B cell (primary cell): ENCODE measurements around the gene TSHZ1. TPM values are rescaled to one million over a fixed set of nuclear protein-coding genes. Genes with fewer than 3 reads are reported as not detected.

Experiments
- ATAC-seq: fragments of 200-7000 bp; cut with Tn5 transposase; one replicate; pipeline ENCODE4 v1.10.0; 2021; ENCODE audit warnings: low read depth, mild to moderate bottlenecking, moderate number of reproducible peaks, moderate library complexity
- CTCF ChIA-PET: fragments of 350-600 bp; sonication (Branson Sonifier 250); formaldehyde crosslinking; loops from one replicate; lab custom pipeline; 2021; ENCODE audit warnings: antibody characterized with exemption, inconsistent platforms; lab: Charles Lee
- POLR2A ChIA-PET: fragments of 350-600 bp; sonication (Branson Sonifier 250); formaldehyde crosslinking; loops from one replicate; lab custom pipeline; 2021; ENCODE audit warnings: antibody characterized with exemption; lab: Charles Lee
- DNase-seq: peaks from one replicate; pipeline ENCODE4 v3.0.0; 2013
- H2AFZ ChIP-seq: 2 replicates; pipeline ENCODE4 v1.6.1; 2012; ENCODE audit warnings: mild to moderate bottlenecking, low read depth, low read length; ENCODE audit not compliant: insufficient read depth, poor library complexity, severe bottlenecking
- H3K27ac ChIP-seq, 2 donors: 1 replicate in 1 of 2; 2 replicates in 1 of 2; pipeline ENCODE4 v1.5.1; 2012 to 2013; ENCODE audit warnings: low read length in 2 of 2, mild to moderate bottlenecking in 2 of 2, moderate library complexity in 1 of 2
- H3K27me3 ChIP-seq, 4 experiments: fragments of 200-600 bp in 1 of 4; sonication (generic) in 1 of 4; replicated peaks in 1 of 4; 1 replicate in 2 of 4; 2 replicates in 2 of 4; pipeline versions ENCODE4 v1.6.1 to v1.7.0; 2013 to 2016; ENCODE audit warnings: low read length in 3 of 4, mild to moderate bottlenecking in 2 of 4, mixed read lengths in 1 of 4, moderate library complexity in 1 of 4; ENCODE audit not compliant: insufficient read depth in 4 of 4, control insufficient read depth in 3 of 4; ENCODE audit errors: control extremely low read depth in 1 of 4
- H3K36me3 ChIP-seq, 2 experiments: replicated peaks in 1 of 2; 1 replicate in 1 of 2; 2 replicates in 1 of 2; pipeline versions ENCODE4 v1.6.1 to v1.7.1; 2013; ENCODE audit warnings: low read length in 1 of 2; ENCODE audit not compliant: insufficient read depth in 2 of 2, control insufficient read depth in 1 of 2; ENCODE audit errors: control extremely low read depth in 1 of 2, extremely low read depth in 1 of 2
- H3K4me1 ChIP-seq, 2 donors: fragments of 200-600 bp in 1 of 2; sonication (generic) in 1 of 2; 1 replicate in 1 of 2; 2 replicates in 1 of 2; pipeline versions ENCODE4 v1.5.1 to v1.6.1; 2013 to 2017; ENCODE audit warnings: low read length in 2 of 2; ENCODE audit not compliant: control insufficient read depth in 2 of 2, insufficient read depth in 2 of 2
- H3K4me2 ChIP-seq: replicated peaks from 2 replicates; pipeline ENCODE3; 2012; ENCODE audit warnings: mild to moderate bottlenecking, low read depth, low read length; ENCODE audit not compliant: poor library complexity, severe bottlenecking
- H3K4me3 ChIP-seq, 5 experiments: fragments of 200-600 bp in 1 of 5; sonication (generic) in 1 of 5; 1 replicate in 3 of 5; 2 replicates in 2 of 5; pipeline versions ENCODE4 v1.5.1 to v1.7.0; 2011 to 2016; ENCODE audit warnings: low read length in 4 of 5, mild to moderate bottlenecking in 4 of 5, low read depth in 2 of 5, control low read depth in 1 of 5, moderate library complexity in 1 of 5; ENCODE audit not compliant: insufficient read depth in 1 of 5; ENCODE audit errors: control extremely low read depth in 1 of 5, extremely low read depth in 1 of 5
- H3K79me2 ChIP-seq: fragments of 200-600 bp; sonication (generic); one replicate; pipeline ENCODE4 v1.6.0; 2016; ENCODE audit warnings: low read length; ENCODE audit not compliant: control insufficient read depth, insufficient read depth
- H3K9ac ChIP-seq: fragments of 200-600 bp; sonication (generic); 2 replicates; pipeline ENCODE4 v1.6.1; 2017; ENCODE audit warnings: mild to moderate bottlenecking, low read length, moderate library complexity
- H3K9me3 ChIP-seq, 3 donors: one replicate each; pipeline versions ENCODE4 v1.6.1 to v1.7.1; 2013; ENCODE audit warnings: low read length in 2 of 3; ENCODE audit not compliant: control insufficient read depth in 2 of 3, insufficient read depth in 1 of 3; ENCODE audit errors: control extremely low read depth in 1 of 3
- H4K20me1 ChIP-seq: 2 replicates; pipeline ENCODE4 v1.6.0; 2012; ENCODE audit warnings: mild to moderate bottlenecking, low read length; ENCODE audit not compliant: insufficient read depth, control insufficient read depth, poor library complexity, severe bottlenecking
- H3K27ac Mint-ChIP-seq: one replicate; pipeline ENCODE4 v1.8.0; 2021; ENCODE audit warnings: mixed read lengths
- H3K27me3 Mint-ChIP-seq: one replicate; pipeline ENCODE4 v1.8.0; 2021; ENCODE audit warnings: mixed read lengths
- H3K4me1 Mint-ChIP-seq: one replicate; pipeline ENCODE4 v1.8.0; 2021; ENCODE audit warnings: mixed read lengths
- H3K4me3 Mint-ChIP-seq: one replicate; pipeline ENCODE4 v1.8.0; 2021; ENCODE audit warnings: mixed read lengths
- H3K9me3 Mint-ChIP-seq: one replicate; pipeline ENCODE4 v1.8.0; 2022; ENCODE audit warnings: mixed read lengths; ENCODE audit not compliant: insufficient read depth
- CTCF ChIP-seq: fragments of 200-600 bp; IDR thresholded peaks from one replicate; pipeline ENCODE4 v1.8.0; 2022; ENCODE audit warnings: antibody characterized with exemption, mild to moderate bottlenecking
- EZH2 ChIP-seq: IDR thresholded peaks from 2 replicates; pipeline ENCODE4 v1.6.1; 2012; ENCODE audit warnings: borderline replicate concordance, low read depth, mild to moderate bottlenecking, moderate library complexity, low read length; ENCODE audit not compliant: insufficient read depth, poor library complexity, severe bottlenecking
- WGBS: methylation state at CpG from one replicate; pipeline ENCODE4 v1.1.5; 2013; ENCODE audit warnings: missing lambda C conversion rate; ENCODE audit not compliant: insufficient coverage; 5-methylcytosine and 5-hydroxymethylcytosine counted together
- intact Hi-C: fragments of 100-400 bp; cut with micrococcal nuclease; formaldehyde crosslinking; loops from one replicate; pipeline ENCODE4 v1.10.0; 2022
- polyA plus RNA-seq: library from polyadenylated mRNA; depleted of rRNA; stranded (reverse); fragments of >200 nt; gene quantifications from 2 replicates; pipeline ENCODE4 v1.2.3, GENCODE V29; 2012
- total RNA-seq, 2 donors: library from RNA; stranded (reverse); fragments of 120-200 nt in 1 of 2; gene quantifications; 1 replicate in 1 of 2; 2 replicates in 1 of 2; pipeline versions ENCODE4 v1.2.3 to v1.2.4, GENCODE V29; 2013 to 2022

The TSHZ1 gene
- total and polyA plus RNA-seq, 2 donors (not counting 1 experiment from before 2014, with no cell fraction given), result 5.3 to 9.8 TPM

- Histone ChIP-seq H4K20me1 (peaks cover 12% of the 10 kb centered on the region), H3K27me3 (no peaks in the 10 kb centered on the region), H3K27ac (no peak overlapping the region), H3K4me3 (no peak overlapping the region), H3K9me3 (no peaks in the 10 kb centered on the region), H2AFZ (no peak overlapping the region), H3K79me2 (peaks cover 10% of the 10 kb centered on the region), H3K4me2 (no peak overlapping the region), H3K36me3 (no peaks in the 10 kb centered on the region), H3K9ac (no peak overlapping the region), H3K4me1 (peaks cover 7 to 24% of the 10 kb centered on the region in 2 donors)
- no peak for ATAC-seq
- POLR2A ChIA-PET, result no interaction called here
- intact Hi-C loops, result no loop called here
- WGBS, result 100% methylated on average over 4 of the region's 11 CpGs
- CTCF ChIA-PET, result interaction anchor here (1.9 kb wide), 1 partner anchor 12 kb away, joined by 5 read pairs; no protein-coding TSS in a partner anchor
- DNase-seq, result no peak
- TF ChIP-seq CTCF, result no peak
- no peak for TF ChIP-seq EZH2
- Mint-ChIP-seq H3K4me3 (no peak overlapping the region), H3K27me3 (no peaks in the 10 kb centered on the region), H3K4me1 (peaks cover 26% of the 10 kb centered on the region), H3K27ac (no peak overlapping the region), H3K9me3 (no peaks in the 10 kb centered on the region)
These were observed 54.5 kb downstream of the TSHZ1 start for GRCh38 chr18:75264926-75265597.

DNA sequence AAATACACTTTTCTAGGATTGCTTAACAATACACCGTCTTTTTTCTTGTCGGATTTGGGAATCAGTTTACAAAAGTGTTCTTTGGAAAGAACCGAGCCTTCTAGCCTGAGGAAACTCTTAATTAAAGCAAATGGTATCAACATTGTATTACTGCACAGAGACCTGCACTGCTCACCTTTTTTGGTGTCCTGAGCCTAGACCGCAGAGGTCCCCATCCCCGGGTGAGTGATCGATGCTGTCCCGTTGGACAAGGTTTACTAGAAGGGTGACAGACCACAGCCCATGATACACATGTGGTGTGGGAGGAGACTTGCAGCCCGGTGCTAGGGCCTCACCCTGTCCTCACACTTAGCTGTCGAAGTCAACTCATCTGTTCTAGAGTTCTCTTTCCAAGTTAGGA is 55.3 kb downstream of the TSHZ1 start:
- Histone ChIP-seq H3K4me3 (no peak overlapping the region), H3K36me3 (no peaks in the 10 kb centered on the region), H3K79me2 (peaks cover 5% of the 10 kb centered on the region), H3K4me2 (no peak overlapping the region), H3K27me3 (no peaks in the 10 kb centered on the region), H3K4me1 (peaks cover 7 to 22% of the 10 kb centered on the region in 2 donors), H3K9ac (no peak overlapping the region), H3K27ac (no peak overlapping the region), H2AFZ (no peak overlapping the region), H3K9me3 (no peaks in the 10 kb centered on the region), H4K20me1 (peaks cover 4% of the 10 kb centered on the region)
- intact Hi-C loops, result no loop called here
- no peak overlapping the region for H3K27ac Mint-ChIP-seq
- POLR2A ChIA-PET, result no interaction called here
- H3K27me3 Mint-ChIP-seq, result no peaks in the 10 kb centered on the region
- DNase-seq (no peak), ATAC-seq (no peak)
- 94% methylated on average over 4 of the region's 9 CpGs for WGBS
- H3K4me3 Mint-ChIP-seq, result no peak overlapping the region
- CTCF ChIA-PET, result interaction anchor here (1.9 kb wide), 1 partner anchor 11 kb away, joined by 5 read pairs; no protein-coding TSS in a partner anchor
- H3K4me1 Mint-ChIP-seq, result peaks cover 26% of the 10 kb centered on the region
- TF ChIP-seq CTCF, result no peak
- TF ChIP-seq EZH2, result no peak
- no peaks in the 10 kb centered on the region for H3K9me3 Mint-ChIP-seq
